GM23338 (cell line): Measurements from ENCODE around the gene AP2A2. TPM values are rescaled to one million over a fixed set of nuclear protein-coding genes. Genes with fewer than 3 reads are reported as not detected.
"Not testable (repeated sequence)": the region's sequence is repeated elsewhere in the genome, so short reads cannot be mapped to it uniquely, and the experiment has no call there.

ENCODE experiments used
- ATAC-seq: fragments of 200-7000 bp; cut with Tn5 transposase; 3 replicates; pipeline ENCODE4 v1.9.1; 2020
- DNase-seq: peaks from one replicate; pipeline ENCODE4 v3.0.0-alpha.2; 2015; ENCODE audit warnings: low spot score
- H2AFZ ChIP-seq: fragments of 200-600 bp; sonication (generic); 2 replicates; pipeline ENCODE4 v1.8.0; 2016; ENCODE audit warnings: antibody characterized with exemption, mild to moderate bottlenecking, moderate library complexity
- H3F3A ChIP-seq: fragments of 200-600 bp; sonication (generic); replicated peaks from 2 replicates; pipeline ENCODE4 v1.8.0; 2017; ENCODE audit warnings: antibody characterized with exemption, mixed run types, low read depth
- H3K27ac ChIP-seq: fragments of 200-600 bp; sonication (generic); 2 replicates; pipeline ENCODE4 v1.6.1; 2016; ENCODE audit warnings: low read depth
- H3K27me3 ChIP-seq: fragments of 200-600 bp; sonication (generic); 2 replicates; pipeline ENCODE4 v1.8.0; 2016; ENCODE audit warnings: mild to moderate bottlenecking, mixed run types, moderate library complexity; ENCODE audit not compliant: insufficient read depth
- H3K36me3 ChIP-seq: fragments of 200-600 bp; sonication (generic); 2 replicates; pipeline ENCODE4 v1.8.0; 2016; ENCODE audit warnings: mild to moderate bottlenecking; ENCODE audit not compliant: insufficient read depth
- H3K4me1 ChIP-seq: fragments of 200-600 bp; sonication (generic); 2 replicates; pipeline ENCODE4 v1.8.0; 2016; ENCODE audit warnings: mild to moderate bottlenecking, moderate library complexity; ENCODE audit not compliant: insufficient read depth
- H3K4me2 ChIP-seq: fragments of 200-600 bp; sonication (generic); 2 replicates; pipeline ENCODE4 v1.7.1; 2017; ENCODE audit warnings: mixed run types
- H3K4me3 ChIP-seq: fragments of 200-600 bp; sonication (generic); 2 replicates; pipeline ENCODE4 v1.6.1; 2016; ENCODE audit warnings: mixed run types
- H3K79me2 ChIP-seq: fragments of 200-600 bp; sonication (generic); replicated peaks from 2 replicates; pipeline ENCODE4 v1.8.0; 2017; ENCODE audit warnings: mild to moderate bottlenecking; ENCODE audit not compliant: insufficient read depth
- H3K9me2 ChIP-seq: fragments of 200-600 bp; sonication (generic); 2 replicates; pipeline ENCODE4 v1.8.0; 2017; ENCODE audit not compliant: insufficient read depth
- H4K20me1 ChIP-seq: fragments of 200-600 bp; sonication (generic); replicated peaks from 2 replicates; pipeline ENCODE4 v1.8.0; 2017; ENCODE audit warnings: mild to moderate bottlenecking; ENCODE audit not compliant: insufficient read depth
- H3K27ac Mint-ChIP-seq: 2 replicates; pipeline ENCODE4 v1.8.0; 2020; ENCODE audit warnings: inconsistent platforms, mild to moderate bottlenecking, moderate library complexity, mixed read lengths
- H3K27me3 Mint-ChIP-seq: 3 replicates; pipeline ENCODE4 v1.8.0; 2022; ENCODE audit warnings: low read depth, mild to moderate bottlenecking, moderate library complexity, mixed read lengths, inconsistent platforms; ENCODE audit not compliant: insufficient read depth, poor library complexity
- H3K36me3 Mint-ChIP-seq: 3 replicates; pipeline ENCODE4 v1.8.0; 2021; ENCODE audit warnings: low read depth, mild to moderate bottlenecking, inconsistent platforms, moderate library complexity, mixed read lengths
- H3K4me1 Mint-ChIP-seq: 3 replicates; pipeline ENCODE4 v1.8.0; 2020; ENCODE audit warnings: mild to moderate bottlenecking, inconsistent platforms, mixed read lengths
- H3K4me3 Mint-ChIP-seq: 3 replicates; pipeline ENCODE4 v1.8.0; 2021; ENCODE audit warnings: moderate library complexity, mild to moderate bottlenecking, inconsistent platforms, mixed read lengths
- H3K9me3 Mint-ChIP-seq: 3 replicates; pipeline ENCODE4 v1.8.0; 2020; ENCODE audit warnings: moderate library complexity, mild to moderate bottlenecking, inconsistent platforms, mixed read lengths
- CTCF ChIP-seq, 2 experiments: fragments of 200-600 bp in 1 of 2; sonication (generic) in 1 of 2; conservative IDR thresholded peaks; 2 replicates each; pipeline versions ENCODE4 v1.5.1 to v1.6.1; 2016 to 2017; ENCODE audit warnings: antibody characterized with exemption in 2 of 2, low read depth in 2 of 2, mild to moderate bottlenecking in 2 of 2, moderate library complexity in 1 of 2
- ETS1 ChIP-seq: IDR thresholded peaks from 2 replicates; pipeline ENCODE4 v1.6.1; 2016; ENCODE audit warnings: antibody characterized with exemption
- EZH2 ChIP-seq: fragments of 200-600 bp; sonication (generic); IDR thresholded peaks from one replicate; pipeline ENCODE4 v1.8.0; 2017; ENCODE audit warnings: antibody characterized with exemption, mild to moderate bottlenecking, low read depth; ENCODE audit not compliant: unreplicated experiment
- EZH2phosphoT487 ChIP-seq: fragments of 200-600 bp; sonication (generic); IDR thresholded peaks from one replicate; pipeline ENCODE4 v1.8.1; 2018; ENCODE audit warnings: antibody characterized with exemption; ENCODE audit not compliant: unreplicated experiment
- JUNB ChIP-seq: IDR thresholded peaks from one replicate; pipeline ENCODE4 v1.6.1; 2016; ENCODE audit warnings: antibody characterized with exemption; ENCODE audit not compliant: unreplicated experiment
- POLR2AphosphoS5 ChIP-seq: IDR thresholded peaks from 2 replicates; pipeline ENCODE4 v1.6.1; 2016; ENCODE audit warnings: antibody characterized with exemption, low read depth
- REST ChIP-seq: IDR thresholded peaks from one replicate; pipeline ENCODE4 v1.6.1; 2018; ENCODE audit warnings: antibody characterized with exemption; ENCODE audit not compliant: unreplicated experiment
- STAT1 ChIP-seq: IDR thresholded peaks from one replicate; pipeline ENCODE4 v1.6.1; 2016; ENCODE audit warnings: antibody characterized with exemption; ENCODE audit not compliant: unreplicated experiment
- ZNF114 ChIP-seq: fragments of 250-450 bp; sonication (Bioruptor Pico); IDR thresholded peaks from 2 replicates; pipeline ENCODE4 v1.5.0; 2020; ENCODE audit warnings: mild to moderate bottlenecking, moderate library complexity
- ZNF331 ChIP-seq: fragments of 250-450 bp; sonication (Bioruptor Pico); IDR thresholded peaks from 2 replicates; pipeline ENCODE4 v1.5.0; 2020; ENCODE audit warnings: low read depth, mild to moderate bottlenecking, moderate library complexity
- polyA plus RNA-seq: library from polyadenylated mRNA; unstranded; fragments of >200 nt; fragmentation: Nextera tagmentation; extraction: Ambion mirVana; gene quantifications from 2 replicates; pipeline ENCODE4 v1.2.1, GENCODE V29; 2016
- total RNA-seq: library from RNA; depleted of rRNA; stranded (reverse); fragments of >200 nt; shearing (Covaris generic); gene quantifications from 2 replicates; pipeline ENCODE4 v1.2.3, GENCODE V29; 2014

Gene AP2A2
- total and polyA plus RNA-seq, 2 experiments from 2014 or later: 23.7 to 47.5 TPM

- H2AFZ ChIP-seq, H3K36me3 ChIP-seq, H3K27ac Mint-ChIP-seq, H3K4me3 Mint-ChIP-seq, H3K9me2 ChIP-seq, DNase-seq, H3F3A ChIP-seq, H3K4me1 Mint-ChIP-seq, ATAC-seq, H3K4me3 ChIP-seq, H4K20me1 ChIP-seq, H3K4me2 ChIP-seq, H3K4me1 ChIP-seq, H3K27ac ChIP-seq, H3K27me3 ChIP-seq: not testable (repeated sequence)
- Mint-ChIP-seq H3K27me3 (peaks cover 16% of the 10 kb centered on the region), H3K36me3 (peaks cover 57% of the 10 kb centered on the region), H3K9me3 (peaks cover 20% of the 10 kb centered on the region)
- peaks cover 30% of the 10 kb centered on the region for H3K79me2 ChIP-seq
Measured at GRCh38 chr11:961310-961920, 35.7 kb downstream of the AP2A2 start.

- ATAC-seq (no peak), DNase-seq (no peak)
- H3K27ac Mint-ChIP-seq: no peak overlapping the region
- peaks cover 20% of the 10 kb centered on the region for H3K9me3 Mint-ChIP-seq
- no peak overlapping the region for H3K4me3 Mint-ChIP-seq
- H3K27me3 Mint-ChIP-seq: peaks cover 16% of the 10 kb centered on the region
- peaks cover 58% of the 10 kb centered on the region for H3K36me3 Mint-ChIP-seq
- Histone ChIP-seq H3K27me3 (no peaks in the 10 kb centered on the region), H3K4me1 (no peaks in the 10 kb centered on the region), H3K4me3 (no peak overlapping the region), H4K20me1 (peaks cover 3% of the 10 kb centered on the region; the same call in 1 of the 2 replicates), H3F3A (peaks cover 9% of the 10 kb centered on the region; the same call in 1 of the 2 replicates), H3K27ac (no peak overlapping the region), H3K36me3 (peaks cover 7% of the 10 kb centered on the region; the same call in 1 of the 2 replicates), H2AFZ (no peak overlapping the region), H3K9me2 (no peaks in the 10 kb centered on the region), H3K4me2 (no peak overlapping the region), H3K79me2 (peaks cover 27% of the 10 kb centered on the region)
- H3K4me1 Mint-ChIP-seq: peaks cover 10% of the 10 kb centered on the region; the same call in 2 of the 3 replicates
- TF ChIP-seq ZNF331 (CRISPR knock-in tag) (no peak), ZNF114 (CRISPR knock-in tag) (no peak), STAT1 (no peak), POLR2AphosphoS5 (no peak), EZH2phosphoT487 (no peak), REST (no peak), EZH2 (no peak), ETS1 (no peak), JUNB (no peak), CTCF (conservative IDR thresholded peaks at IDR 0.05; ENCODE audit: low read depth in 2 of 2) (no peak)
Measured at GRCh38 chr11:961921-962320, 36.3 kb downstream of the AP2A2 start.
